ENCODE measurements around the gene LRRC49.
A peak's percentile ranks its signal among the peaks of the same experiment; 100 is the strongest.

The LRRC49 gene

GRCh38 chr15:71096676-71097075 lies 204.1 kb downstream of the LRRC49 start:
- peak; percentile 86 for ATAC-seq
- TF ChIP-seq ZNF565 (CRISPR knock-in tag; conservative IDR thresholded peaks at IDR 0.05; ENCODE audit: low read depth) = no peak
- no peak for TF ChIP-seq ZFP30 (CRISPR knock-in tag; IDR thresholded peaks at IDR 0.05)
- no peak for TF ChIP-seq BACH2 (CRISPR knock-in tag; IDR thresholded peaks at IDR 0.05; ENCODE audit: borderline replicate concordance)
- no peak for TF ChIP-seq PPARA (CRISPR knock-in tag; IDR thresholded peaks at IDR 0.05; ENCODE audit: borderline replicate concordance)
- no peak for TF ChIP-seq ISL1 (CRISPR knock-in tag; IDR thresholded peaks at IDR 0.05)
- TF ChIP-seq GLIS3 (CRISPR knock-in tag; IDR thresholded peaks at IDR 0.05) = no peak
- TF ChIP-seq CREB5 (CRISPR knock-in tag; IDR thresholded peaks at IDR 0.05; ENCODE audit: low read depth) = no peak
- no peak for TF ChIP-seq ZNF8 (CRISPR knock-in tag; IDR thresholded peaks at IDR 0.05)
- no peak for TF ChIP-seq TCF4 (CRISPR knock-in tag; IDR thresholded peaks at IDR 0.05; ENCODE audit: borderline replicate concordance)
- TF ChIP-seq POU6F1 (CRISPR knock-in tag; IDR thresholded peaks at IDR 0.05; ENCODE audit: borderline replicate concordance, low read depth) = no peak
- no peak for TF ChIP-seq OSR1 (CRISPR knock-in tag; IDR thresholded peaks at IDR 0.05)
- TF ChIP-seq ESRRG (CRISPR knock-in tag; IDR thresholded peaks at IDR 0.05) = no peak
- no peak for TF ChIP-seq ZC3H10 (CRISPR knock-in tag; IDR thresholded peaks at IDR 0.05)
- no peak for TF ChIP-seq ZFP3 (CRISPR knock-in tag; IDR thresholded peaks at IDR 0.05)
- no peak for TF ChIP-seq SNAI2 (CRISPR knock-in tag; IDR thresholded peaks at IDR 0.05)
- no peak for TF ChIP-seq CSDC2 (CRISPR knock-in tag; IDR thresholded peaks at IDR 0.05)
- TF ChIP-seq TSHZ2 (CRISPR knock-in tag; IDR thresholded peaks at IDR 0.05) = no peak
- TF ChIP-seq ZNF70 (CRISPR knock-in tag; IDR thresholded peaks at IDR 0.05) = no peak
- TF ChIP-seq CSRNP3 (CRISPR knock-in tag; IDR thresholded peaks at IDR 0.05) = no peak

GRCh38 chr15:71097890-71098289 lies 205.3 kb downstream of the LRRC49 start:
- no peak for ATAC-seq
- TF ChIP-seq ZFP30 (CRISPR knock-in tag; IDR thresholded peaks at IDR 0.05) (no peak), ISL1 (CRISPR knock-in tag; IDR thresholded peaks at IDR 0.05) (no peak), ESRRG (CRISPR knock-in tag; IDR thresholded peaks at IDR 0.05) (no peak), BACH2 (CRISPR knock-in tag; IDR thresholded peaks at IDR 0.05; ENCODE audit: borderline replicate concordance) (no peak), PPARA (CRISPR knock-in tag; IDR thresholded peaks at IDR 0.05; ENCODE audit: borderline replicate concordance) (no peak), ZNF70 (CRISPR knock-in tag; IDR thresholded peaks at IDR 0.05) (no peak), RARB (CRISPR knock-in tag; IDR thresholded peaks at IDR 0.05) (no peak), ZNF565 (CRISPR knock-in tag; conservative IDR thresholded peaks at IDR 0.05; ENCODE audit: low read depth) (no peak), PATZ1 (CRISPR knock-in tag; IDR thresholded peaks at IDR 0.05; ENCODE audit: borderline replicate concordance) (no peak), ZNF8 (CRISPR knock-in tag; IDR thresholded peaks at IDR 0.05) (no peak), ZFP3 (CRISPR knock-in tag; IDR thresholded peaks at IDR 0.05) (no peak), TSHZ2 (CRISPR knock-in tag; IDR thresholded peaks at IDR 0.05) (no peak)
